Measurements from ENCODE around the gene ZNF658.
A peak's percentile ranks its signal among the peaks of the same experiment; 100 is the strongest.
"Not testable (repeated sequence)": the region's sequence is repeated elsewhere in the genome, so short reads cannot be mapped to it uniquely, and the experiment has no call there.

The ZNF658 gene

DNA sequence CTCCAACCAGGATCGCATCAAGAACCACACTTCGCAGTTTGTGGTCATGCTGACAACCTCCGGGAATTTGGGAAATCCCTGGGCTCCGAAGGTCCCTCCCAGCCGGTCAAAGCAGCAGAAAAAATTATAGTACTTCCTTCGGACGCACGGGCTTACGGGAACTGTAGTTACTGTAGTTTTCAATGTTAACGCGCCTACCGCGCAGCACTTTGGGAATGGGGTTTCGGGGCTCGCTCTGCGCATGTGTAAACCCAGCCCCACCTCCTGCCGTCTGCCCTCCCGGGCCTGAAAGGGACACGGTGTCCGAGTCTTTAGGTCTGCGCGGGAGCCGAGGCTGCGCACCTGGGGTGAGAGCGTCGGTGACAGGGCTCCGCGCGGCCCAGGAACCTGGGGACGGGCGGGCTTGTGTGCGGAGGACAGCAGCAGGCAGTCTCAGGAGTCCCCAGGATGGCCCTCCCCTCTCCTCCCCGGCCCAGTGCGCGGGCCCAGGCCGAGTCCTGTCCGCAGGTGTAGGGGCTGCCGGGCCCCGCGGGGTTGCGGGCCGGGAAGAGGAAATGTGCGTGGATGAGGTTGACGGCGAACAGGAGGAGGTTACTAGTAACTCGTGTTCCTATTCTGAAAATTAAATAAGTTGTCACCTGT is at the start of gene ZNF658:
Gene ZNF658 (plus strand): TSS at position 236 of the 642 bp plus-strand sequence. CDS start 2,837 bp downstream, outside the sequence.
- TF ChIP-seq L3MBTL2 (conservative IDR thresholded peaks at IDR 0.05) = peak; percentile 44; the same call in 1 of the 2 replicates
- POLR2A ChIA-PET; CTCF ChIA-PET; DNase-seq (ENCODE audit: extremely low spot score): not testable (repeated sequence)

DNA sequence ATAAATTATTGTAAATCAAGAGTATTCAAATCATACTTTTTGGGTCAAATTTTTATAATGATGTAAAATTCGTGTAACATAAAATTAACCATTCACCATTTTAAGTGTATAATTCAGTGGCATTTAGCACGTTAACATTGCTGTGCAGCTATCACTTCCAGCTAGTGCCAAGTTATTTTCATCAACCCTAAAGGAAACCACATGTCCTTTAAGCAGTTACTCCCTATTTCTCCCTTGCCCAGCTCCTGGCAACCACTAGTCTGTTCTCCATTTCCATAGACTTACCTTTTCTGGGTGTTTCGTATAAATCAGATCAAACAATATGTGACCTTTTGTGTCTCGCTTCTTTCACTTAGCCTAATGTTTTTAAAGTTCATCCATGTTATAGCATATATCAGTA is 38.8 kb upstream of the ZNF658 start:
- CTCF ChIA-PET; DNase-seq (ENCODE audit: extremely low spot score); POLR2A ChIA-PET: not testable (repeated sequence)

DNA sequence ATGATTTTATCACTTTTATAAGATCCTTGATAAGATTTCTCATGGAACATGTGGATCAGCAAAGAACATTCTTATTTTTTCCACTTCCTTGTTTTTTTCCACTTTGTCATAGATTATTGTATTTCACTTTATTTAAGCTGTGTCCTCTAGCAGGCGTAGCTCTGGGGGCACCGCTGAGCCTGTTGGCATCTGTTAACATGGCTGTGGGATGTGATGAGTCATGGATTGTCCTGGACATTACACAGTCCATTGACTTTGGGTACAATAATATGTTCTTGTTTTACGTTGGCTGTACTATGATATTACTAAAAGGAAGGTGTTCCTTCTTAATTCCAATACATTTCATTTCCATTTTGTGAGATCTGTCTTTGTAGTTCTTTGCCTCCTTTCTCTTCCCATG is 31.9 kb upstream of the ZNF658 start:
- POLR2A ChIA-PET; DNase-seq (ENCODE audit: extremely low spot score); CTCF ChIA-PET: not testable (repeated sequence)

DNA sequence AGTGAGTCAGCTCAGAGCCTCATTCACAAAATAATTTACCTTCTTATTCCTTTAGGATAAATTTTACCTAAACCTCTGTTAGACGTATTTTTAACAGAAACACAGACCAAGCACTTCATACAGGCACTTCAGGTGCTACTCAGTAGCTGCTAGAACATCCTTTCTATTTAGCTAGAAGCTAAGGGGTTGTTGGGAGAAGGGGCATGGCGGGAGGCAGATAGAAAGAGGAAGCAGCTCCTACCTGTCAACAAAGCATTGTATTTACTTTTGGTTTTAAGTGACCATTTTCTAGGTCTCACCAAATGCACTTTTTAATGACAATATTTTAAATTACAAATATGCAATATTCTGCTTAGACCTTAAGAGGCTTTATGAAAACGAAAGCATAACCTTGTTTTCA is 19.9 kb upstream of the ZNF658 start:
- POLR2A ChIA-PET; DNase-seq (ENCODE audit: extremely low spot score); CTCF ChIA-PET: not testable (repeated sequence)

DNA sequence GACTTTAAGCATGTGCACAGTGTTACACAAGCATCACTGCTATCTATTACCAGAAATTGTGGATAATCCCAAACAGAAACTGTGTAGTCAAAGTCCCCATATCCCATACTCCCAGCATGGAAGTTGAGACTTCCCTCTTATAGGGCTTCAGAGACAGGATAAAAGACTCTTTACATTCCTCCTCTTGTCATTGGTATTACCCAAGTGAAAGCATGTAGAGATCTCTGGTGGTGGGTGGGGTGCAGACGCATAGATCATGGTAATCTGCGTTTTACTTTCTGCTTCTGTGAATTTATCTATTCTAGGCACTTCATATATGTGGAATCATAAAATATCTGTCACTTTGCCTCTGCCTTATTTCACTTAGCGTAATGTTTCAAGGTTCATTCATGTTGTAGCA is 18.7 kb upstream of the ZNF658 start:
- CTCF ChIA-PET; POLR2A ChIA-PET; DNase-seq (ENCODE audit: extremely low spot score): not testable (repeated sequence)

DNA sequence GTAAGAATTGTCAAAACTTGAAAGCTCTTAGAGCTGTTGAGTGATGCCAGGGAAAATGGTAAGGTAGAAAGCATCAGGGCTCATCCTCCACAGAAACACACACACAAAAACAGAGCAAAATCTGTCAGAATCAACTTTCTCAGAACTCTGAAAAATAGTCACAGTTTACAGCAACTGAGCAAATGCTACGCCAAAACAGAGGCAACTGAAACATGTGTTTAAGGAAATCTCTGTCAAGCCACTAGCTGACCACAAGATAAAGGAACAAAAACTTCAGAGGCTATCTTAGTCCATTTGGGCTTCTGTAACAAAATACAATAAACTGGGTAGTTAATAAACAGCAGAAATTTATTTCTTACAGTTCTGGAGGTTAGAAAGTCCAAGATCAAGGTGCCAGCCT is 10.2 kb upstream of the ZNF658 start:
- DNase-seq (ENCODE audit: extremely low spot score); CTCF ChIA-PET; POLR2A ChIA-PET: not testable (repeated sequence)

DNA sequence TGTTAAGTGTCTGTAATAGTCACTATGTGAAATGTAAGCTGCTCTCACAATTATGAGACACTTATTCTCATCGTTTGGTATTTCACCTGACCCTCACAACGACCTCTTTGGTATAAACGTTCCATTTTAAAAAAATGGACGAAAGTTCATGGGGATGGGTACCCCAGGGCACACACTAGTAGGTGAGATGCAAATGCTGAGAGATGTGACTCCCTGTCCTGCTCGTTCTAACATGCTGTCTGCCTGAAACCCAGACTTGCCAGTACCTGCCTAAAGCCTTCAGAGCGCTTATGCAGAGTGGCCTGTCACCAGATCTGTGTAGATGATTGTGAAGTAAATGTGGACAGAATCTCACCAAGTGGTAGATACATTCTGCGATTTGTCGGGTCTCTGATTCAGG is 616 bp downstream of the ZNF658 start:
- DNase-seq (ENCODE audit: extremely low spot score); CTCF ChIA-PET; POLR2A ChIA-PET: not testable (repeated sequence)

DNA sequence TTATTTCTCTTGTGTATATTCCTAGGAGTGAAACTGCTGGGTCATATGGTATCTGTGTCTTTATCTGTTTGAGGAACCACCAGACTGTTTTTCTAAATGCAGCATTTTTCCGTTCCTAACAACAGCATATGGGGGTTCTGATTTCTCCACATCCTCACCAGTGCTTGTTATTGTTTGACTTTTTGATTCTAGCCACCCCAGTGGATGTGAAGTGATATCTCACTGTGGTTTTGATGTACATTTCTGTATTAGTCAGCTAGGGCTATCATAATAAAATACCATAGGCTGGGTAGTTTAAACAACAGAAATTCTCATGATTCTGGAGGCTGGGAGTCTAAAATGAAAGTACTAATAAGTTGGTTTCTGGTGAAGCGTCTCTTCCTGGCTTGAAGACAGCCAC is 9.0 kb downstream of the ZNF658 start:
- POLR2A ChIA-PET; CTCF ChIA-PET; DNase-seq (ENCODE audit: extremely low spot score): not testable (repeated sequence)

DNA sequence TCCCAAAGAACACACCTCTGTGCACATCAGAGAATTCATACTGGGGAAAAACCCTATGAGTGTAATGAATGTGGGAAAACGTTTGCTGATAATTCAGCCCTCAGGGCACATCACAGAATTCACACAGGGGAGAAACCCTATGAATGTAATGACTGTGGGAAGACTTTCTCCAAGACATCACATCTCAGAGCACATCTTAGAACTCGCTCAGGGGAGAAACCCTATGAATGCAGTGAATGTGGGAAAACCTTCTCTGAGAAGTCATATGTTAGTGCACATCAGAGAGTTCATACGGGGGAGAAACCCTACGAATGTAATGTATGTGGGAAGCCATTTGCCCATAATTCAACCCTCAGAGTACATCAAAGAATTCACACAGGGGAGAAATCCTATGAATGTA is 19.5 kb downstream of the ZNF658 start:
- CTCF ChIA-PET; POLR2A ChIA-PET; DNase-seq (ENCODE audit: extremely low spot score): not testable (repeated sequence)

DNA sequence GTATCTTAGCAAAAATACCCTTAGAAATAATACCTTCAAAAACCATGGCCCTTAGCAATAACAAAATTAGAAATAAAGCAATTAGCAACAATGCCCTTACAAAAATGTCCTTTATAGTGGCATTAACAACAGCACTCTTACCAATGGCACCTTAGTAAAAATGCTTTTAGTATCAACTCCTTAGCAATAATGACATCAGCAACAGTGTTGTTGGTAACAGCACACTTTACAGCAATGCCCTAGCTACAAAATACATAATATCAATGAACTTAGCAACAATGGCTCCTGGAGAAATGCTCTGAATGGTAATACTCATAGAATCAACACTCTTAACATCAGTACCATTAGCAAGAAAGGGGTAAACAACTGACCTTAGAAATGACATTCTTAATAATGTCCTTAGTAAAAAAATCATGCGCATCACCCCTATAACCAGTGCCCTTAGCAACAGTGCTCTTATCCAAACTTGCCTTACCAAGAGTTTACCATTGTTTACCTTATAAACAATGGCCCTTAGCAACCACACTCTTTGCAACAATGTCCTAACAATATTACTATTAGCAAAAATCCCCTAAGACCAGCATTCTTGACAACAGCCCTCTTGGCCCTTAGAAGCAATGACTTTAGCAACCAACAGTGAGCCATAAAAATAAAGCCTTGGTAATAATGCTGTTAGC is 35.8 kb downstream of the ZNF658 start:
- DNase-seq (ENCODE audit: extremely low spot score); CTCF ChIA-PET; POLR2A ChIA-PET: not testable (repeated sequence)

DNA sequence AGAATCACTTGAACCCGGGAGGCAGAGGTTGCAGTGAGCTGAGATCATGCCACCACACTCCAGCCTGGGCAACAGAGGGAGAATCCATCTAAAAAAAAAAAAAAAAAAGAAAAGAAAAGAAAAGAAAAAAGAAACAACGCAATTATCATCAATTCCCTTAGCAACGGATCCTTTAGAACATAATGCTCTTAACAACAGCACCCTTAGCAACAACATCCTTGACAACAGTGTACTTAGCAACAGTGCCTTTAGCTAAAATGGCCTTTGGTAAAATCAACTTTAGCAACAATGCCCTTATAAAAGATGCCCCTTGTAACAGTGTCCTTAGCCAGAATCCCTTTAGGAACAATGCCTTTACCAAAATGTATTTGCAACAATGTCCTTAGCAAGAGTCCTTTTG is 37.1 kb downstream of the ZNF658 start:
- CTCF ChIA-PET; POLR2A ChIA-PET; DNase-seq (ENCODE audit: extremely low spot score): not testable (repeated sequence)

DNA sequence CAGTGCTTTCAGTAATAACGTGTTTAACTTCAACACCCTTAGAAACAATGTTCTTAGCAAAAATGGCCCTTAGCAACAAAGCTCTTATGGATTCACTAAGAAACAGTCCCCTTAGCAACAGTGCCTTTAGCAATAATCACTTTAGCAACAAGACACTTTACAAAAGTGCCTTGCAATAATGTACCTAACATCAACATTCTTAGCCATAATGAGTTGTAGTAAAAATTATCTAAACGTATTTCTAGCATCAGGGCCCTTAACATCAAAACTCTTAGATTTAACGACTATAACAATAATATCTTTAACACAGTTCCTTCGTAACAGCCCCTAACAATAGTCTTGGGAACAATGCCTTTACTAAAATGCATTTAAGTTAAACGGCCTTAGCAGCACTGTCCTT is 37.8 kb downstream of the ZNF658 start:
- CTCF ChIA-PET; DNase-seq (ENCODE audit: extremely low spot score); POLR2A ChIA-PET: not testable (repeated sequence)

DNA sequence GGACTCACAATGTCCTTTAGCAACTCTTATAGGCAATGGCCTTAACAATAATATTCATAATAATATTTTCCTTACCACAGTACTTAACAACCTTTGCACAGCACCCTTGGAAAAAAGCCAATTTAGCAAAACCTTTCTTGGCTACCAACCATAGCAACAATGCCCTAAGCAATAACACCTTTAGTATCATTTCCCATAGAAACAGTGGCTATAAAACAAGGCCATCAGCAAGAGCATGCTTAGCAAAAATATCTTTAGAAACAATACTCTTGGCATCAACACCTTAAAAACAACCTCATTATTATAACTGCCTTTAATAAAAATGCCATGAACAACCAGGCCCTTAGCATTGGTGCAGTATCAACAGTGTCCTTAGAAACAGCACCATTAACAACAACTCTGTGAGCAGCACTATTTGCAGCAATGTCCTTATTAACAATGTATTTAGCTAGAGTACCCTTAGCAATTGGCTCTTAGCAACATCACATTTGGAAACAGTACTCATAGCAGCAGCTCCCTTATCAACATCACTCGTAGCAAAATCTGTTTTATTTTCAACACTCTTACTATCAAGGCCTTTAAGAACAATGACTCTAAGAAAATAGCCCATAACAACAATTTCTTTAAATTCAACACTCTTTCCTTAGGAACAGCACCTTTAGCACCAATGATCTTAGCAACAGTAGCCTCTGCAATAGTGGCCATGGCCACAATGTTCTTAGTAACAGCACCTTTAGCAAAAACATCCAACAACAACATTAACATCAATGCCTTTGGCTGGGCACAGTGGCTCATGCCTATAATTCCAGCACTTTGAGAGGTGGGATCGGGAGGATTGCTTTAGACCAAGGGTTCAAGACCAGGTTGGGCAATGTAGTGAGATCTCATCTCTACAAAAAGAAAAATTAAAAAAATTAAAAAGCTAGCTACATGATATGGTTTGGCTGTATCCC is 39.6 kb downstream of the ZNF658 start:
- CTCF ChIA-PET; POLR2A ChIA-PET; DNase-seq (ENCODE audit: extremely low spot score): not testable (repeated sequence)

DNA sequence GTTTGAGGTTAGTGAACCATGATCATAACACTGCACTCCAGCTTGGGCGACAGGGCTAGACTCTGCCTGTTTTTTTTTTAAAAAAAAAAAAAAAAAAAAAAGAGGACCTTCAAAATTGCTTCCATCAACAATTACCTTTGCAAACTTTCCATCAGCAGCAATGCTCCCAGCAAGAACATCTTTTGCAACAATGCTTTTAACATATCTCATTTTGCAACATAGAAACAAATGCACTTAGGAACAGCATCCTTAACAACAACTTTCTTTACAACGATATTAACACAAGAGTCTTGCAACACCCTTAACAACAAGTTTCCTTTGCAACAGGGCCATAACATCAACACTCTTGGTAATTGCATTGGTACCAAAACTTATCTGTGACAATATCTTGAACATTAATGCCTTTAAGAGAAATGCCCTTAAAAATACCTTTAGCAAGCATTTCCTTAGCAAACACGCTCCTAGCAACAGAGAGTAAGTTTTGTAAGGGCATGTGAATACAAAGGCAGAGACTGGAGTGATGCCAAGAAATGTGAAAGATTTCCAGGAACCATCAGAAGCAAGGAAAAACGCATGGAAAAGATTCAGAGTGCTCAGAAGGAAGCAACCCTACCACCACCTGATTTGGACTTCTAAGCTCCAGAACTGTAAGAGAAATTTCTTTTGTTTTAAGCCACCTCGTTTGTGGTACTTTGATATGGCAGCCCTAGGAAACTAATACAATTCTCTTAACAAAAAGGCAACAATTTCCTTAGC is 42.1 kb downstream of the ZNF658 start:
- POLR2A ChIA-PET; DNase-seq (ENCODE audit: extremely low spot score); CTCF ChIA-PET: not testable (repeated sequence)

DNA sequence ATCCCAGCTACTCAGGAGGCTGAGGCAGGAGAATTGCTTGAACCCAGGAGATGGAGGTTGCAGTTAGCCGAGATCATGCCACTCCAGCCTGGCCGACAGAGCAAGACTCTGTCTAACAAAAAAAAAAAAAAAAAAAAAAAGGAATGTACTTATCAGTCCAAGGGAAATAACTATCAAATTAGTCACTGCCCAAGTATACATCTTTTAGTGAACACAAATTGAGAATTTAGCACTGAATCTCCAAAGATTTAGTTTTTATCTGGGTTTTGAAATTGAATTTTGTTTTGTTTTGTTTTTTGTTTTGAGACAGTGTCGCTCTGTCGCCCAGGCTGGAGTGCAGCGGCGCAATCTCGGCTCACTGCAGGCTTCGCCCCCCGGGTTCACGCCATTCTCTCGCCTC is 52.1 kb downstream of the ZNF658 start:
- DNase-seq (ENCODE audit: extremely low spot score); CTCF ChIA-PET; POLR2A ChIA-PET: not testable (repeated sequence)

Data from HEK293T (cell line).